DLD1 (cell line): ENCODE data around the gene STYK1.

ENCODE experiments used
- in situ Hi-C: cut with HindIII; loops from 2 replicates; pipeline ENCODE4 v1.10.0; 2017; ENCODE audit warnings: low sequenced_read_pairs

STYK1 gene, protein sequence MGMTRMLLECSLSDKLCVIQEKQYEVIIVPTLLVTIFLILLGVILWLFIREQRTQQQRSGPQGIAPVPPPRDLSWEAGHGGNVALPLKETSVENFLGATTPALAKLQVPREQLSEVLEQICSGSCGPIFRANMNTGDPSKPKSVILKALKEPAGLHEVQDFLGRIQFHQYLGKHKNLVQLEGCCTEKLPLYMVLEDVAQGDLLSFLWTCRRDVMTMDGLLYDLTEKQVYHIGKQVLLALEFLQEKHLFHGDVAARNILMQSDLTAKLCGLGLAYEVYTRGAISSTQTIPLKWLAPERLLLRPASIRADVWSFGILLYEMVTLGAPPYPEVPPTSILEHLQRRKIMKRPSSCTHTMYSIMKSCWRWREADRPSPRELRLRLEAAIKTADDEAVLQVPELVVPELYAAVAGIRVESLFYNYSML

DNA sequence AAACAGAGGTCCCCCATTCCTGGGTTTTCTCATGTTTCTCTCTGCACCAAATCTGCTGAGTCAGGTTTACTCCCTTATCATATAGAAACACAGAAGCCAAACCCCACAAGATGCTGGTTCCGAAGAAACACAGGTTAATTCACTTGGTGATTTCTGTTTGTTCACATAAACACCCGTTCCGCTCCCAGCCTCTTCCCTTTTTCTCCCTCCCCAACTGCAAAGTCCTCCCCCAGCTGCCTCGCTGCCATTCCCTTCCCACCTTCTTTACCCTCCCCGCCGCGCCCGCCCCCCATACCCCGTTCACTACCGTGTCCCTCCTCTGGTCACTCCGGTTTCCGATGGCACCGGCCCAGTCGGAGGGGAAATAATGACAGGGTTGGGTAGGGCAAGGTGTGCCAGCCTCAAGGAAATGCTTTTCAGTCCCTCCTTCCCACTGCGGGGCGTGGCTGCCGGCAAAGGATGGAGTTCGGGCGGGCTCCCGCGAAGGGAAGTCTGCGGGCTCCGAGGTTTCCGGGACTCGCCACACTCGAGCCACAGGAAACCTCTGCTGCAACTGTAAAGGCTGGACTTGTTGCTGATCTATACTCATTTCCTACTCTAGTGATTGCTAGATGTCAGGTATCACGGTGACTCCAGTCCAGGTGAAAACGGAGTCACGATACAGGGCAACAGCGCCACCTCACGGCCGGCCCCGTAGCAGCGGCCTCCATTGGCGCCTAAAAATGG, at the start of gene STYK1:
TSS of gene STYK1 (minus strand) at position 394 of the 726 bp plus-strand sequence. CDS start 39,434 bp downstream, outside the sequence.
- in situ Hi-C loops, result no loop called here

DNA sequence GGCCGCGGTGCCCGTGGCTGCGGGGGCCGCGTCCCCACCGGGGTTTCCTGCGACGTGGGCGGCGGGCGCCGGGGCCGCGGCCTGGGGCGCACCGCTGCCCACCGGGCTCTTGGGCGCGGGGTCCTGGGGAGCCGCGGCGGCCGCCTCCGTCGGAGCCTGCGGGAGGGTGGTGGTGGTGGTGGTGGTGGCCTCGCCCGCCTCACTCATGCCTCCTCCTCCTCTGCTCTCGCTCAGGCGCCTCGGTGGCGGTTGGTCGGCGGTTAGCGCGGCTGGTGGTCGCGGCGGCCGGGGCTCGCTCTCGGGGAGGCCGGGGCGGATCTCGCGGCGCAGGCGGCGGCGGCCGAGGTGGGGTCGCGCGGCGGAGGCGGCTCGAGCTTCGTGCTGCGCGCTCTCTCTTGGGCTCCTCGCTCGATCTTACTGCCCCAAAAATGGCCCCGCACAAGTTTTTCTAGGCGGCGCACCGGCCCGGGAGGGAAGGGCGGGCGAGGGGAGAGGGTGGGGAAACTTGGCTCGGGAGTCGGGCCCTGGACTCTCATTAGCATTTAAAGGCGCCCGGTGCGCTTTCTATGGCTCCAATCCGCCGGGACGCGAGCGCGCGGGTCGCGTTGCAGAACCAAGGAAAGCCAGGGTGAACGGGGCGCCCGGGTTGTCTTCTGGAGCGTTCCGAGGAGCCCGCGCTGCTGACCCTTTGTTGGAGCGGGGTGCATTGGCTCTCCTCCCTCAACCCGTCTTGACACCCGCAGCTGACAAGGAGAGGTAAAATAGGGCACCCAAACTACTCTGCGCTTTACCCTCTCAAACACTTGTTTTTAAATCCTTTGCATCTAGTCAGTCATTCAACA, 49.3 kb upstream of the STYK1 start, which contains the start of gene YBX3:
TSS of gene YBX3 (minus strand) at position 419 of the 842 bp plus-strand sequence. CDS start at position 207, 212 bp downstream.
- in situ Hi-C loops, result no loop called here

DNA sequence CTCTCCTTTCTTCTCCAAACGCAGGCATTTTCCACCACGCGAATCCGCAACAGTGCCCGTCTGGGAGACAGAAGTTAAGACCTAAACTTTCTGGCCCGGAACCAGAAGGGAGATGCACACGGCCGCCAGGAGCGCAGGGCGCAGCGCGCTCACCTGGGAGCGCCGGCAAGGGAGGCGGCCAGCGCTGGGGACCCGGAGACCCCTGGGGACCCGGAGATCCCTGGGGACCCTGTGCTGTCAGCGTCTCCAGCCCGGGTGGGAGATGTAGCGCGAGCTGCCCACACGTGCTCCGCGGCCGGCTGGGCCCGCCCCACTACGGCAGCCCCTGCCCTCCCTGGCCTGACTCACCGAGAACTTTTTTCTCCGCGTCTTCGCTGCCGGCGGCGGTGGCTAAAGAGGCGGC, 48.7 kb upstream of the STYK1 start:
- in situ Hi-C loops, result no loop called here

DNA sequence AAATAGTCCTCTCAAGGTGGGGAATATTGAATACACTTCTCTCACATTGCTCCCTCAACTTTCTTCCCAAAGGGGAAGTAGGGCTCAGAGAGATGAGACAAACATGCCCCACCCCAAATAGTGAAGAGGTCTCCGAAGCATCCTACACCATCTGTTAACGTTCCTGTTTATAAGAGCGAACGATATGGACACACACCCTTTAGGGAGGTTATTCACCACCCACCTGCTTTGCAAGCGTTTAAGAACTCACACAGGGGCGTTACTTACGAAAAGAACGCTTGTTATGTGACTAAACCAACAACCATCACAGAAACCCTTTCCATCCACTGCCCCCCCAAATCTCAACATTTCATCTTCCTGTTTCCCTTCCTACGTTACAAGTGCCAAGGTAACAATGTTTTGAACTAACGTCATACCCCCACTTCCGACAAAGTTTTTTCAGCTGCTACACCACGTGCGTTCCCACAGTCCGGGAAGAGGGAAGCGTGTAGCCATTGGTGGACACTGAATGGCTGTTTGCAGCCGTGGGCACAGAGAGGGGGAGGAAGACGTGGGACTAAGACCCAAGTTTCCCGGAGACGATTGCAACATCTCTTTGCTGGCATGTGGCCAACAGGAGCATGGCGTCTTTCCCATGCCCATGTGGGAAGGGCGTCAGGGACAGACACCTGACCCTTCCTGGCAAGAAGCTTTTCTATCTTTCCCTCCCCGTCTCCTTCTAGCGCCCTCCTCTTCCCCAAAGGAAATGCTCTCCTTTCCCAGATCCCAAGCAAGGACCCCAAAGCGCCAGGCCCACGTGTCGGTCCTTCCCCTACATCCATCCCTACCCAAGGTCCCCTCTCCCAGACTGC, 48.0 kb upstream of the STYK1 start:
- in situ Hi-C loops, result no loop called here

DNA sequence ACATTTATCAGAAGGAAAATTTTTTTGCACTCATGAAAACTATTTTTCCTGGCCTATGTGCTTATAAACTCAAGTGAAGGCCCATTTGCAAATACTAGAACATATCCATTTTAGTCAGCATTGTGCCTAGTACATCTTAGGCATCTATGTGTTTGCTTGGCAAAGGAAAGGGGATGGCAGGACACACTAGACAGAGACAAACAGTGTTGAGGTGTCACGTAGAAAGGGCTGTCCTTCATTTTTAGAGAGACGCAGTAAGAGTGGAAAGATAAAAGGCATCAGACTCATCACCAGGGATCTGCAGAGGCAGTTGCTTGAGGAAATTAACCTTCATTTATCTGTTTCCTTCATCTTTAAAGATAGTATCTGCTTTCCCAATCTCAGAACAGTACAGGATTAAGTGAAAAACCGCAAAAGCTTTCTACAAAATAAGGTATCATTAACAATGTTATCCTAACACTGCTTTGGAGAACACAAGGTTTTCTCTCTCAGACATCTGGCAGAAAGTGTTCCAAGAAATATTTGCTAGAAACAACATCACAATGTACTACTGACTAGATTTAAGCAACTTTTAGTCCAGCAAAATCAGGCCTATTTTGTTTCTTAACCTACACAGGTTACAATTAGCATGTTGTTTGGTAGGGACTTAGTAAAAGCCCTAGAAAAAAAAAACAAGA, 47.3 kb upstream of the STYK1 start:
- in situ Hi-C loops, result no loop called here

DNA sequence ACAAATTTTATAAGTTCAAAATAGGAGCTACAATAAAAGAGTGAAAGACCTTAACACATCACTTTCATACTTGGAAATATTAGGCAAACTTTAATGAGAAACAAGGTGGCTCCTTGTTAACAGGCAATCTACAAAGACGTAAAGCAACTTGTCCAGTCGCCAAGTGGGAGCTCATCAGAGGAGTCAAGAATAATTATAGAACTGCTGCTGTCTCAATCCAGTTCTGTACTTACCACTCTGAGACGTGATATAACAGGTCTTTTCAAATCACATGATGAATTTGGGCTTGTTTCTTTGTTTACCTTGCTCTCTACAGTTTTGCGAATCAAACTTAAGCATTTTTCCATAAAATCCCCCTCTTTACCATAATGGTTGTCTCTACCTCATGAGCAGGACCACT, 45.6 kb upstream of the STYK1 start:
- in situ Hi-C loops, result no loop called here

DNA sequence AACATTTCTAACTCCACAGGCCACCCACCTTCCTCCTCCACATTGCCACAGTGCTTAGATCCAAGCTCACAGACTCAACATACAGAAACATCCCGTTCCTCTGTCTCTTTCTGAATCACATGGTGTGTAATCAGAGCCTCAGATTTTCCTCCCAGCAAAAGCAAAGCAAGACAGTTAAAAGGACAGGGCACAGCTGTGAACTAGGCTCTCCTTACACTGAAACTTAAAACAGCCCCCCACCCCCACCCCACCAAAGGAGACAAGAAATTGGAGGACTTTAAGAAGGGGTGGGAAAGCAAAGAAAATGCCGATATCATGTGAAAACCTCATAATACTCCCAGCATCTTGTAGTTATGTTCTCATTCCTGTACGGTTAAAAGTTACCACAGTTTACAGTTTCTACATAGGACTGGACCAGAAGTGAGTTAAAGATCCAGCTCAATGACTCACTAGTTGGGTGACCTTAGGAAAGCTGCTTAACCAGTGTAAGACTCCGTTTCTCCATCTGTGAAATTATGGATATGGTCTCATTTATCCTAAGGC, 44.5 kb upstream of the STYK1 start:
- in situ Hi-C loops, result no loop called here

DNA sequence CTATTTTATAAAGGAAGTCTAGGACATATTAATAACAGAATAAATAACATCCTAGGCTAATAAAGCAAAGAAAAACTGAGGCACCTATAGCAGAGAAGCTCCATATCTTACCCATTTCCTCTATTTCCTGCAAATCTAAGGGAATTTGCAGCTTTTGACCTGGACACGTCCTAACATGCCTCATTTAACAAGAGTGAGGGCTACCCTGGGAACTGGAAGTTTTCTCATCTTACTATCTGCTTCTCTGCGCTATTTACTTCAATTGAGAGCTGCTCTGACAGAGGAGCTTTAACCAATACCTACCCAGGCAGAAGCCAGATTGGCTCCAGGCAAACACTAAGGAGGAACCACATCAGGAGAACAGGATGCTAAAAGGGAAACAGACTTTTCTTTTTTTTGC, 43.6 kb upstream of the STYK1 start:
- in situ Hi-C loops, result no loop called here

DNA sequence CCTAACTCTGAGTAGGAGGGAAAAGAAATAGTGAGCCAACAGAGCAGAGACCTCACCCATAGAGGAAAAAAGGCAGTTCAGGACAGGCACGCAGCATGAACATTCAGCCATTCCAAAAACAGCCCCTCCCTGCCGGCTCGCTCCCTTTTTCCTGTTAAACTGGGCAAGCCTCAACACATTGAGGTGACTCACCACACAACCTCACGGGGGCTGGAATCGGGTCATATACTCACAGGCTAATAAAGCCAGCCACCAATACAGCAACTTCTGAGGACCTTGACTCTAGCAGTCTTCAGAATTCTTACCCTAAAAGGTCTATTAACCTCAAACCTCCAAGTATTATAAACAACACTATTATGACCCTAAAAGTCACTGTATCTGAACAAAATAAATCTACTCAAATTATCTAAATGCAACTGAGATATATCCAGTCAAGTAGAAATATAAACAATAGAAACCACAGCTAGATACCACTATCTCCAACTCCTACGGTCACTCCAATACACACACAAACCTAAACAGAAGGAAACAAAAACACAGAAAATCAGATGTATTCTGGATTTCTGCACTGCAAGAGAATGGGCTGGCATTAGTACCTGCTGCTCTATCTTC, 43.0 kb upstream of the STYK1 start:
- in situ Hi-C loops, result no loop called here

DNA sequence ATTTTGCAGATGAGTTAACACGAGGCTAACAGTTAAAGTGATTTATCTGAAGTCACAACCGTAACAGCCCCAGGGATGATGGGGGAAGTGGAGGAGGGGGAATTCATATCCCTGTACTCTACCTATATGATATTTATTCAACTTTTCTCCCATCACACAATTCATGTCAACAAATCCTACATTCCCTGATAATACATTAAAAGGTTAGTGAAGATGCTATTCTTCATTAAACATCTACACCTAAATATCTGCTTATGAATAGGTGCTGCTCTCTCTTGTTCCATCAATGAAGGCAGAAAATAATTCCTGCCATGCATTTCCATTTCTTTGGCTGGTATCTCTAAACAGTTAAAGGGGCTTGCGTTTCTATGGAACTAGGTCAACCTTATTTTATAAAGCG, 42.4 kb upstream of the STYK1 start:
- in situ Hi-C loops, result no loop called here

DNA sequence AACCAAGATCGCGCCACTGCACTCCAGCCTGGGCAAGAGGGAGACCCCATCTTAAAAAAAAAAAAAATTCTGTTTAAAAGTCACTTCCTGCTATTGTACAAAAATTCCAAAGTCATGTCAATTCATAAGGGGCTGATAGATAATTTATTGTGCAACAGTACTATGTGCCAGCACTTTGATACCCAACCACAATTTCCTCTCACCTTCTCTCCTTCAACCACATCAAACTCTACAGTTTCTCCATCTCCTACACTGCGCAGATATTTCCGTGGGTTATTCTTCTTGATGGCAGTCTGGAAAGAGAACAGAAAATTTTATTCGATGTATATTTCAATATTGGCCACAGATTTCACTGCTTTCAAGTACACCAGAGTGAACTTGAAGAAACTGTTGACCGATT, 41.6 kb upstream of the STYK1 start:
- in situ Hi-C loops, result no loop called here

DNA sequence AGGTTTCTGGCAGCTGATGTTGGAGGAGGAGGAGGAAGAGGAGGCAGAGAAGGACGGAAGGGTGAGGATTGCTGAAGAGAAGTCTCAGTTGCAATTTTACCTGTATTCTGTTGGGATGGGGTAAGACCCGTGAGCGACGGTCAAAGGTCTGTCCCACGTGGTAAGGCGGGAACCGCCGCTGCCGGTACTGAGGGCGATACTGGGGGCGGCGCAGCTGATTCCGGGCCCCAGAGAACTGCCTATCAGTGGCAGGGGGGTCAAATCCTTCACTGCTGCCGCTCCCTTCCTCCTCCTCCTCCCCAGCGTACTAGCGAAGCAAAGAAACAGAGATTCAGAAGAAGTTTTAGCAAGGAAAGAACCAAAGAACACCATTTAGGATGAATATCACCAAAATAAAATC, 36.0 kb upstream of the STYK1 start:
- in situ Hi-C loops, result no loop called here

DNA sequence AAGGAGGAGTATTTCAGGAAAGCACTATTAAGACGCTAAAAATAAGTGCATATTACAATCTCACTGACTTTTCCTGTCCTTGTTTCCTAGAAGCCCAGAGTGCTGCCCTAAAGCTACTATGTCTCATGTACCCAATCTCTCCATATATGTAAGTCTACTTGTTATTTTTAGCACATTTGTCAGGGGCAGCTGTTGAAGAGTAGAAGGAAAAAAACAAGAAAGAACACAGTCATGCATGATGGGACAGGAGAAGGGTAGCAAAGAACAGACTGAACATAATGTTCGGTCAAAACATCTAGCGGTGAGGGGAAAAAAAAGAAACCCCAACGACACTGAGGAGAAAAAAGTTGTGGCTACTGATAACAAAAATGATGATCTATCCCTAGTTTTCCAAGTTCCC, 35.0 kb upstream of the STYK1 start:
- in situ Hi-C loops, result no loop called here

DNA sequence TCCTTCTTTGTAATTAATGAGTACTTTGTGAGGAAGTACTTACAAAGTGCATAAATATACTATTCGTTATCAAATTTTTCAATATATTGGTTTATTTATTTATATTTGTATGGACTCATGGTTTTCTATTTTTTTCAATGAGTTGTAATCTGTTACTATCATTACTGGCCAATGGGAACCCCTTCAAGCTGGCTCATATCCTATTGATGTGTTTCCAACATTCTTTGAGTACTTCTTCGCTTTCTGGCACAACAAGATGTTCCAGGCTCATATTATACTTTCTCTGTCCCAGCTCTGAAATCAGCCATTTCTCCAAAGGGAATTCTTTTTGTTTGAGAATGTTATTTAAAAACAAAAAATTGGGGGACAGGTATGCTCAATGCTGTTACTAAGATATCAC, 31.8 kb upstream of the STYK1 start:
- in situ Hi-C loops, result no loop called here

DNA sequence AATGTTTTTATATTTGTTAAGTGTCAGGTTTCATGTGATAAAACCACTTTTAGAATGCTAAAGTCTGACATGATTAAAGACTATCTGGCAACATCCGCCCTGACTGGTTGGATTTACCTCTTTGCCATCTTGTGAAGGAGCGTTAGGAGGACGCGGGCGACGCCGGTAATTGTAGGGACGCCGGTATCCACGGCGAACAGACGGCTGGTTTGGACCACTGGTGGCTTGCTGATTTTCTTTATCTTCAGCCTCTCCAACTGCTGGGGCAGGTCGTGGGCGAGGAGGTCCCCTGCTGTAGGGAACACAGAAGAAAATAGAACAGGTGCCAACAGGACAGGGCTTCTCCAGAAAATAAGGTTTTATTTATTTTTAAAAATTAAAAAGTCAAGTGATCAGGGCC, 28.0 kb upstream of the STYK1 start:
- in situ Hi-C loops, result no loop called here

DNA sequence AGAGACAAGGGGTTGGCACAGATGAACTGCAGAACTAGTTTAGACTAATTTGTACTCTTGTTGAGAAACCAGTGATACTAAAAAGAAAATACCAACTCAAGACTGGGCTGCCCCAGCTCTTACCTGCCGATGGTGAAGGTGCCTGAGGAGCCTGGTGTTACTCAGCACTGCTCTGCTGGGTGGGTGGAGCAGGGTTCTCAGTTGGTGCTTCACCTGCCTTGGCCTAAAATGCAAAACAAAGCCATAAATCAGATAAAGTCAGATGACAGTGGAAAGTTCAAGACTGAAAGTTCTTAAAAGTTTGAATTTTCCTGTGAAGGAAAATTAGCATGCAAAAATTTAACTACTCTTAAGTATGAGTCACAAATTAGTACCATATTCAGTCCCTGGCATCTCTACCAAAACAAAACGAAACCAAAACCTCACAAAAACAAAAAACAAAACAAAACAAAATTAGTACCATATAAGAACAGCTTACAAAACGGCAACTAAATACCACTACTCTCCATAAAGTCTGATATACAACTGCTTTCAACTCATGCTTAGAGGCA, 27.4 kb upstream of the STYK1 start:
- in situ Hi-C loops, result no loop called here

DNA sequence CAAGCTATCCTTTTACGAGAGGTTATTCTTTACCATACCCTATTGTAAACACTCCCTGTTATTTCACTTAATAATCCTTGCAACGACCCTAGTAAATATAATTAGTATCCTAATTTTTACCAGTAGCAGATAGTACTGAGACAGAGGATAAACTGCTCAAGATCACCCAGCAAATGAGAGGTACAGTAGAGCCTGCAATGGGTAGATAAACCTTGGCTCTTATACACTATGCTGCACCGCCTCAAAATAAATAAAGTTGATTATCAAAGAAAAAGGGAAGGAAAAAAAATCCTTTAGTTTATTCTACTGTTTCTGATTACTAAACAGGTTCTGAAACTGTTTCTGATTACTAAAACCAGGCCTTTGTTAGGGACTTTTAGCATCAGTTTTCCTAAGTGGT, 26.7 kb upstream of the STYK1 start:
- in situ Hi-C loops, result no loop called here

DNA sequence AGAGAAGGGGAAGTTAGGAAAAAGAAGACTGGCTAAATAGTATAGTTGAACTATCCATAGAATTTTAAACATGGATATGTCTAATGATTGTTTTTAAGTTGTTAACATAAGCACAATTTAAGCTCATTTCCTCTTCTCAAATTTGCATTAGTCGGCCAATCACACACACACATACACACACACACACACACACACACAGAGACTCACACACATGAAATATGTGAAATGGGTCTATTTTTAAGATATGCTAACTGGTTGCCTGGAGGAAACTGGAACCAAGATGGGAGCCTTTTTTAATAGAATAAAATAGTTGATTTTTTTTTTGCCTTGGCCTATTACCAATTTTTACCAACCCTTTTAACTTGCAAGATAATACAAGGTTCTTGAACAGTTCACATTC, 24.0 kb upstream of the STYK1 start:
- in situ Hi-C loops, result no loop called here

DNA sequence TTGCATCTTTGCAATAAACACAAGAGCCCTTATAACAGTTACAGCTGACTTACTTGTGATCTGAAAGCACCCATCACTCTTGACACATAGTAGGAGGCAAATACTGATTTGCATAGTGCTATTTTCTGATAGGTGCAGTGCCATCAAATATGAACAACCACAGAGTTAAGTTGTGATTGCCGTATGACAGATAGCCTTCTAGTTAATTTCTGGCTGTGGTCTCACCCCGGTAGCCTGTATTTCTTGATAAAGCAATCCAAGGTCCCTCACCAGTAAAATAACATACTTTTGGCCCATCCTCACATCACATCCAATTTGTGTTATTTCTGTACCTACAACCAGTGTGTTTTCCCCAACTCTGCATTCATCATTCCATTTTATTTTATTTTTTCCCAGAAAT, 23.3 kb upstream of the STYK1 start:
- in situ Hi-C loops, result no loop called here
